Lower leg skin (tissue), 4 donors: ENCODE data around the gene DOK6. TPM values are rescaled to one million over a fixed set of nuclear protein-coding genes. Genes with fewer than 3 reads are reported as not detected.

Experiments used
- DNase-seq, 2 donors: peaks; one replicate each; pipeline ENCODE4 v3.0.0-alpha.2; 2019; ENCODE audit warnings: low spot score in 2 of 2
- H3K4me3 ChIP-seq: fragments of 200-600 bp; sonication (generic); 2 replicates; pipeline ENCODE4 v1.5.1; 2017; ENCODE audit warnings: mild to moderate bottlenecking, low read depth; ENCODE audit not compliant: poor library complexity, severe bottlenecking
- CTCF ChIP-seq, 3 donors: fragments of 450-650 bp; IDR thresholded peaks; one replicate each; pipeline ENCODE4 v1.5.1; 2016; ENCODE audit warnings: antibody characterized with exemption in 3 of 3, mild to moderate bottlenecking in 3 of 3, moderate library complexity in 2 of 3
- POLR2A ChIP-seq, 2 donors: fragments of 450-650 bp; IDR thresholded peaks; one replicate each; pipeline ENCODE4 v1.6.1; 2016 to 2017; ENCODE audit warnings: antibody characterized with exemption in 2 of 2, mild to moderate bottlenecking in 1 of 2, moderate library complexity in 1 of 2
- WGBS, 2 donors: methylation state at CpG; one replicate each; pipeline ENCODE4 v1.1.5; 2018; 5-methylcytosine and 5-hydroxymethylcytosine counted together
- intact Hi-C: fragments of 100-400 bp; cut with DNase I; formaldehyde crosslinking; loops from one replicate; pipeline ENCODE4 v1.15.0; 2023; ENCODE audit warnings: low total_unique reads
- total RNA-seq, 4 donors: library from RNA; depleted of rRNA; stranded (reverse); fragments of >200 nt; gene quantifications; one replicate each; pipeline ENCODE4 v1.1.0, GENCODE V29; 2016

DOK6 gene
- total RNA-seq, 4 donors from 2014 or later = 0.21 to 0.45 (median 0.42) TPM

- intact Hi-C loops = no loop called here
- DNase-seq = no peak
- TF ChIP-seq POLR2A (IDR thresholded peaks at IDR 0.05) (no peak), CTCF (IDR thresholded peaks at IDR 0.05) (no peak)
- WGBS, 2 donors = 90 to 91% methylated on average over 4 of the region's 4 CpGs
- no peak overlapping the region for H3K4me3 ChIP-seq
Measured at GRCh38 chr18:69494841-69495240, 94.2 kb downstream of the DOK6 start.

GRCh38 chr18:69495338-69495737 lies 94.7 kb downstream of the DOK6 start:
- DNase-seq = no peak
- TF ChIP-seq CTCF (IDR thresholded peaks at IDR 0.05) (no peak), POLR2A (IDR thresholded peaks at IDR 0.05) (no peak)
- 72 to 84% methylated on average over 5 of the region's 5 CpGs for WGBS, 2 donors
- H3K4me3 ChIP-seq = no peak overlapping the region
- intact Hi-C loops = no loop called here

GRCh38 chr18:69495841-69496533 lies 95.3 kb downstream of the DOK6 start:
- no peak overlapping the region for H3K4me3 ChIP-seq
- no peak for TF ChIP-seq POLR2A (IDR thresholded peaks at IDR 0.05)
- no peak for TF ChIP-seq CTCF (IDR thresholded peaks at IDR 0.05)
- no peak for DNase-seq
- WGBS, 2 donors = 90 to 94% methylated on average over 14 to 16 of the region's 20 CpGs
- intact Hi-C loops = no loop called here

GRCh38 chr18:69518989-69519388 lies 118.3 kb downstream of the DOK6 start:
- no peak overlapping the region for H3K4me3 ChIP-seq
- TF ChIP-seq POLR2A (IDR thresholded peaks at IDR 0.05) = no peak
- no peak for TF ChIP-seq CTCF (IDR thresholded peaks at IDR 0.05)
- DNase-seq = no peak
- WGBS, 2 donors = 64 to 76% methylated on average over 1 of the region's 1 CpG
- intact Hi-C loops = no loop called here

- intact Hi-C loops = no loop called here
- no peak for DNase-seq
- TF ChIP-seq POLR2A (IDR thresholded peaks at IDR 0.05) = no peak
- TF ChIP-seq CTCF (IDR thresholded peaks at IDR 0.05) = no peak
- no peak overlapping the region for H3K4me3 ChIP-seq
- 72 to 87% methylated on average over 3 of the region's 3 CpGs for WGBS, 2 donors
Measured at GRCh38 chr18:69523582-69523981, 122.9 kb downstream of the DOK6 start.

GRCh38 chr18:69528435-69528834 lies 127.7 kb downstream of the DOK6 start:
- no peak for TF ChIP-seq POLR2A (IDR thresholded peaks at IDR 0.05)
- TF ChIP-seq CTCF (IDR thresholded peaks at IDR 0.05) = no peak
- intact Hi-C loops = no loop called here
- WGBS, 2 donors = 44 to 60% methylated on average over 3 of the region's 3 CpGs
- H3K4me3 ChIP-seq = no peak overlapping the region
- no peak for DNase-seq
